Mesendoderm (in vitro differentiated cells): Measurements from ENCODE around the gene THRA.

Experiments
- DNase-seq: peaks from one replicate; pipeline ENCODE4 v3.0.0; 2013
- H2AK5ac ChIP-seq: 2 replicates; pipeline ENCODE4 v1.6.1; 2013; ENCODE audit warnings: low read length, inconsistent platforms
- H2BK120ac ChIP-seq: 2 replicates; pipeline ENCODE4 v1.6.1; 2013; ENCODE audit warnings: low read depth, mild to moderate bottlenecking, low read length, moderate library complexity, mixed read lengths
- H2BK15ac ChIP-seq: replicated peaks from 2 replicates; pipeline ENCODE4 v1.6.1; 2013; ENCODE audit warnings: low read depth, mild to moderate bottlenecking, moderate library complexity
- H2BK5ac ChIP-seq: 2 replicates; pipeline ENCODE4 v1.6.1; 2013; ENCODE audit warnings: low read length, inconsistent platforms
- H3K18ac ChIP-seq: 2 replicates; pipeline ENCODE4 v1.6.1; 2013; ENCODE audit warnings: mild to moderate bottlenecking, low read length, mixed read lengths
- H3K23ac ChIP-seq: one replicate; pipeline ENCODE4 v1.6.1; 2013; ENCODE audit warnings: low read length
- H3K27ac ChIP-seq: 2 replicates; pipeline ENCODE4 v1.5.1; 2013; ENCODE audit warnings: low read depth, mild to moderate bottlenecking, inconsistent platforms, low read length, moderate library complexity
- H3K27me3 ChIP-seq: 2 replicates; pipeline ENCODE4 v1.6.1; 2013; ENCODE audit warnings: low read length, control low read depth, mild to moderate bottlenecking, inconsistent platforms; ENCODE audit not compliant: insufficient read depth, poor library complexity
- H3K36me3 ChIP-seq: 2 replicates; pipeline ENCODE4 v1.6.1; 2013; ENCODE audit warnings: low read length, inconsistent platforms; ENCODE audit not compliant: control insufficient read depth, insufficient read depth
- H3K4ac ChIP-seq: one replicate; pipeline ENCODE4 v1.6.1; 2013; ENCODE audit warnings: low read depth, mild to moderate bottlenecking, low read length, moderate library complexity
- H3K4me1 ChIP-seq: 2 replicates; pipeline ENCODE4 v1.6.1; 2013; ENCODE audit warnings: low read depth, low read length, inconsistent platforms; ENCODE audit not compliant: control insufficient read depth
- H3K4me2 ChIP-seq: 2 replicates; pipeline ENCODE4 v1.6.1; 2013; ENCODE audit warnings: low read length
- H3K4me3 ChIP-seq: 2 replicates; pipeline ENCODE4 v1.5.1; 2013; ENCODE audit warnings: mild to moderate bottlenecking, low read length
- H3K56ac ChIP-seq: one replicate; pipeline ENCODE4 v1.6.1; 2013; ENCODE audit warnings: low read length
- H3K79me1 ChIP-seq: 2 replicates; pipeline ENCODE4 v1.6.1; 2013; ENCODE audit warnings: low read length, inconsistent platforms
- H3K79me2 ChIP-seq: 2 replicates; pipeline ENCODE4 v1.6.1; 2013; ENCODE audit warnings: mild to moderate bottlenecking, low read length; ENCODE audit not compliant: control insufficient read depth, insufficient read depth
- H3K9ac ChIP-seq: 2 replicates; pipeline ENCODE4 v1.6.1; 2013; ENCODE audit warnings: low read length, inconsistent platforms
- H4K5ac ChIP-seq: one replicate; pipeline ENCODE4 v1.6.1; 2013; ENCODE audit warnings: low read length
- H4K8ac ChIP-seq: one replicate; pipeline ENCODE4 v1.6.1; 2013; ENCODE audit warnings: low read depth, mild to moderate bottlenecking, control low read depth, low read length, moderate library complexity
- WGBS: extraction: QIAGEN DNeasy Blood & Tissue Kit; methylation state at CpG from one replicate; pipeline ENCODE4 v1.1.7; 2013; ENCODE audit warnings: low lambda C conversion rate, missing lambda C conversion rate; ENCODE audit not compliant: insufficient coverage; ENCODE audit errors: extremely low coverage; 5-methylcytosine and 5-hydroxymethylcytosine counted together

The THRA gene

GRCh38 chr17:40017422-40018080, 45.2 kb upstream of the THRA start:
- WGBS = no CpG with 5 or more reads among the region's 15 CpGs

GRCh38 chr17:40018211-40019121, 44.3 kb upstream of the THRA start:
- no CpG with 5 or more reads among the region's 15 CpGs for WGBS

More at GRCh38 chr17:40017422-40018080, 45.2 kb upstream of the THRA start:
- Histone ChIP-seq H3K27me3 (no peaks in the 10 kb centered on the region), H3K9ac (peak overlapping the region; percentile 1), H3K36me3 (peaks cover 3% of the 10 kb centered on the region), H3K4me1 (peaks cover 3% of the 10 kb centered on the region), H3K56ac (peak overlapping the region; percentile 65), H2BK15ac (no peak overlapping the region), H3K4ac (no peak overlapping the region), H3K4me2 (no peak overlapping the region), H3K23ac (no peak overlapping the region), H2AK5ac (no peak overlapping the region), H3K18ac (no peak overlapping the region), H4K5ac (no peak overlapping the region), H3K4me3 (no peak overlapping the region), H2BK120ac (no peak overlapping the region), H2BK5ac (no peak overlapping the region), H3K79me2 (no peaks in the 10 kb centered on the region), H3K79me1 (no peaks in the 10 kb centered on the region), H3K27ac (no peak overlapping the region), H4K8ac (no peak overlapping the region)
- no peak for DNase-seq

GRCh38 chr17:40019140-40019991, 43.4 kb upstream of the THRA start:
- Histone ChIP-seq H3K27ac (no peak overlapping the region), H2BK15ac (no peak overlapping the region), H2AK5ac (no peak overlapping the region), H3K4me3 (no peak overlapping the region), H3K79me1 (no peaks in the 10 kb centered on the region), H3K56ac (peak overlapping the region; percentile 78), H2BK120ac (no peak overlapping the region), H3K23ac (no peak overlapping the region), H3K79me2 (no peaks in the 10 kb centered on the region), H3K4me2 (no peak overlapping the region), H3K4me1 (peaks cover 3% of the 10 kb centered on the region), H3K18ac (no peak overlapping the region), H4K5ac (no peak overlapping the region), H3K27me3 (no peaks in the 10 kb centered on the region), H3K36me3 (peaks cover 5% of the 10 kb centered on the region), H3K9ac (no peak overlapping the region), H3K4ac (no peak overlapping the region), H2BK5ac (no peak overlapping the region), H4K8ac (no peak overlapping the region)
- no CpG with 5 or more reads among the region's 24 CpGs for WGBS
- peak; percentile 27 for DNase-seq

More at GRCh38 chr17:40018211-40019121, 44.3 kb upstream of the THRA start:
- no peak overlapping the region for H2BK5ac ChIP-seq
- no peak overlapping the region for H2BK15ac ChIP-seq
- peak; percentile 70 for DNase-seq
- H3K79me1 ChIP-seq = no peaks in the 10 kb centered on the region
- H2AK5ac ChIP-seq = no peak overlapping the region
- no peaks in the 10 kb centered on the region for H3K27me3 ChIP-seq
- H4K5ac ChIP-seq = no peak overlapping the region
- no peak overlapping the region for H3K27ac ChIP-seq
- no peak overlapping the region for H2BK120ac ChIP-seq
- H4K8ac ChIP-seq = no peak overlapping the region
- H3K4me1 ChIP-seq = peaks cover 3% of the 10 kb centered on the region
- H3K79me2 ChIP-seq = no peaks in the 10 kb centered on the region
- no peak overlapping the region for H3K18ac ChIP-seq
- no peak overlapping the region for H3K4me3 ChIP-seq
- H3K4me2 ChIP-seq = no peak overlapping the region
- H3K4ac ChIP-seq = no peak overlapping the region
- peaks cover 5% of the 10 kb centered on the region for H3K36me3 ChIP-seq
- peak overlapping the region; percentile 78 for H3K56ac ChIP-seq
- H3K9ac ChIP-seq = peak overlapping the region; percentile 58
- no peak overlapping the region for H3K23ac ChIP-seq

GRCh38 chr17:40020146-40020545, 42.6 kb upstream of the THRA start:
- no peak overlapping the region for H3K9ac ChIP-seq
- no peak overlapping the region for H4K5ac ChIP-seq
- no CpG with 5 or more reads among the region's 13 CpGs for WGBS
- H3K4me2 ChIP-seq = no peak overlapping the region
- H2BK15ac ChIP-seq = no peak overlapping the region
- no peak overlapping the region for H3K27ac ChIP-seq
- H3K4me1 ChIP-seq = peaks cover 3% of the 10 kb centered on the region
- no peak overlapping the region for H2BK120ac ChIP-seq
- H3K79me2 ChIP-seq = no peaks in the 10 kb centered on the region
- H3K4me3 ChIP-seq = no peak overlapping the region
- DNase-seq = no peak
- H2BK5ac ChIP-seq = no peak overlapping the region
- no peak overlapping the region for H4K8ac ChIP-seq
- no peak overlapping the region for H3K18ac ChIP-seq
- H3K79me1 ChIP-seq = no peaks in the 10 kb centered on the region
- no peak overlapping the region for H3K23ac ChIP-seq
- H2AK5ac ChIP-seq = no peak overlapping the region
- H3K4ac ChIP-seq = no peak overlapping the region
- H3K56ac ChIP-seq = no peak overlapping the region
- H3K27me3 ChIP-seq = no peaks in the 10 kb centered on the region
- H3K36me3 ChIP-seq = peaks cover 5% of the 10 kb centered on the region

GRCh38 chr17:40021451-40021971, 41.3 kb upstream of the THRA start:
- Histone ChIP-seq H3K18ac (no peak overlapping the region), H3K56ac (no peak overlapping the region), H2AK5ac (no peak overlapping the region), H3K4ac (no peak overlapping the region), H3K4me1 (peaks cover 3% of the 10 kb centered on the region), H3K79me1 (no peaks in the 10 kb centered on the region), H4K8ac (no peak overlapping the region), H3K9ac (no peak overlapping the region), H3K27ac (no peak overlapping the region), H4K5ac (no peak overlapping the region), H3K79me2 (no peaks in the 10 kb centered on the region), H2BK120ac (no peak overlapping the region), H2BK5ac (no peak overlapping the region), H3K36me3 (peaks cover 12% of the 10 kb centered on the region), H3K27me3 (no peaks in the 10 kb centered on the region), H3K4me2 (no peak overlapping the region), H3K23ac (no peak overlapping the region), H2BK15ac (no peak overlapping the region), H3K4me3 (no peak overlapping the region)
- DNase-seq = no peak
- WGBS = no CpG with 5 or more reads among the region's 9 CpGs
